ENCODE data around the gene ZBTB5.

The ZBTB5 gene

DNA sequence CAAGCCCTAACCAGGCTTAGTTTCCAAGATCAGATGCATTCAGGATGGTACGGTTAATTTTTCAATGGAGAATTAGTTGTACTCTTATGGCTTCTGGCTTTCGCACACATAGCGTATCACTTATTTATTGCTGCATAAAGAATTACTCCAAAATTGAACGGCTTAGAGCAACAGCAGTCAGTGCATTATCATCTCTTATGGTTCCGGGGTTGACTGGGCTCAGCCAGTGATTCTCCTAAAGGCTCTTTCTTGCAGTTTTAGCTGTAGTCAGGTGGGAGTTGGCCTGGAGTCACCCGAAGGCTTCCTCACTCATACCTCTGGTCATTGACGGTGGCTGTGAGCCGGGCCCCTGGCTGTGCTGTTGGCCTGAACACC, 43.3 kb downstream of the ZBTB5 start:
- DNase-seq: no peak

DNA sequence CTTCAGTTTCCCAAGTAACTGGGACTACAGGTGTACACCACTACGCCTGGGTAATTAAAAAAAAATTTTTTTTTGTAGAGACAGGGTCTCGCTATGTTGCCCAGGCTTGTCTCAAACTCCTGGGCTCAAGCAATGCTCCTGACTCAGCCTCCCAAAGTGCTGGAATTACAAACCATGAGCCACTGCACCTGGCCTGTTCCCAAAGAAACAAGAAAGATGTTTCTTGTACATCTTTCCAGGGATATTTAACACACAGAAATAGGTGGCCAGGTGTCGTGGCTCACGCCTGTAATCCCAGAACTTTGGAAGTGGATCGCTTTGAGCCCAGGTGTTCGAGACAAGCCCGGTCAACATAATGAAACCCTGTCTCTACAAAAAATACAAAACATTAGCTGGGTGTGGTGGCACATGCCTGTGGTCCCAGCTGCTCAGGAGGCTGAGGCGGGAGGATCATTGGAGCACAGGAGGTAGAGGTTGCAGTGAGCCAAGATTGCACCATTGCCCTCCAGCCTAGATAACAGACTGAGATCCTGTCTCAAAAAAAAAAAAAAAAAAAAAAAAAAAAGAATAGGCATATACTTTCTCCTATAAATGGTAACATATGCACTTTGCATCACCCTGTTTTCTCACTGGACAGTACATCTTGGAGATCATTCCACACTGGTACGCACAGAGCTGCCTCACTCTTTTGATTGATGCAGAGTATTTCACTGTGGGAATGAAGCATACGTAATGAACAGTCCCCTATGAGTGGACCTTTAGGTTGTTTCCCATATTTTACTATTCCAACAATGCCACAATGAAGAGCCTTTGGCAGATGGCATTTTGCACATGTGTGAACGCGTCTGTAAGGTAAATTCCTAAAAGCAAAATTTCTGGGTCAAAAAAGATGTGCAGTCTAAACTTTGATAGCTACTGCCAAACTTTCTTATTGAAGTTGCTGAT, 44.7 kb downstream of the ZBTB5 start:
- DNase-seq: no peak

DNA sequence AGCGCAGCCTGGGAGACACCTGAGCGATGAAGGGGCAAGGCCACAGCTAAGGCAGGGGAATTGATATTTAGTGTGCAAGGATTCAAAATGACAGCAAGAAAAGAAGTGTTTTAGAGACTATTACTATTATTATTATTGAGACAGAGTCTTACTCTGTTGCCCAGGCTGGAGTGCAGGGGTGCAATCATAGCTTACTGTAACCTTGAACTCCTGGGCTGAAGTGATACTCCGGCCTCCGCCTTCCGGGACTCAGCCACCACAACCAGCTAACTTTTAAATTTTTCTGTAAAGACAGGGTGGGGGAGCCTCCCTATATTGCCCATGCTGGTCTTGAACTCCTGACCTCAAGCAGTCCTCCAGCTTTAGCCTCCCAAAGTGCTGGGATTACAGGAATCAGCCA, 46.0 kb downstream of the ZBTB5 start:
- no peak for DNase-seq

DNA sequence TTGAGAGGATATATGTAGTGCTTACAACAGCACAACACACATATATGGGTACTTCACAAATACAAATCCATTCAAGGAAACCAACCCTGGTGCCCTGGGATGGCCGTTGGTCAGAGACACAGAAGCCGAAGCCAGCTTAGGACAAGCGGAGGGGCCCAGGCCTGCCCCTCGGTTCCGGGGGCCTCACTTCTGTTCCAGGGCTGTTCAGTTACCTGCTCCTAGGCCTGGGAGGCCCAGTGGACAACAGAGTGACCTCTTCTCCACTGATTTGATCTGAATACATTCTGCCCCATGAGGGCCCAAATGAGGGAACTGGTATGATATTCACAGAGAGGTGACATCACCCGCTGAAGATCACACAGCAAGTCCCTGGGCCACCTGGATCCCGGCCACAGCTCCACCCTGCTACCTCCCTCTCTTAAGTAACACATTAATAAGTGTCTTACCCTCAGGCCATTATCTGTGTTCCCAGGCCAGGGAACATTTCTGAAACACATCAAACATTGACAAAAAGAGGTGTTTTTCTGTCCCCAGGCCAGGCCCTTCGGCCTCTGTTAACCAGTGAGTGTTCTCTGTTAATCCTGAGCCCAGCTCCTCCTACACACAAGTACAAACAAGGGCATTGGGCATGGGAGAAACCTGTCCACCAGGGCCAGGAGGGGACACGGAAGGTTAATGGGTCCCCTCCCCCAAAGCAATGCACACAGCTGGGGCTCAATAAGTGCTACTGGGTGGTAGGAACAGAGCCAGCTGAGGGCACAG, 47.2 kb downstream of the ZBTB5 start:
- DNase-seq: no peak

DNA sequence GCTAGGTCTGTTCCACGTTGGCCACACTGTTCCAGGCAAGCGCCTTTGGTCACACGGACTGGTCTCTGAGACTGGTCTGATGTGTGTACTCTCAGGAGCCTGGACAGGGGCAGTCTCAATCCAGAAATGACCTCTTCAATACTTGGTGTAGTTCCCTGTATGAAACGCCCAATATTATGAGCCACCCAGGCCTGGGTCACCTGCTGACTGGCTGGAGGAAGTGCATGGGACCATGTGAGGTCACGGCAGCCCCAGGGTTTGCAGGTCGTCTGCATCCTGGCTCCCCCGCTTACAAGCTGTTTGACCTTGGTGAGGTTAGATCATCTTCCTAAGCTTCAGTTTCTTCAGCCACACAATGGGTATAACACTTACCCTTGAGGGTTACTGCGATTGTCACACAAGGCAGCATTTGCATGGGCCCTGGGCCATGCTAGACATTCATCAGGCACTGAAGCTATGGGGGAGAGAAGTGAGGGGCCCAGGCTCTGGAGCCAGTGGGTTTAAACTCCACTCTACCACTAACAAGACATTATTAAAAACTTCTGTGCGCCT, 47.9 kb downstream of the ZBTB5 start:
- no peak for DNase-seq

DNA sequence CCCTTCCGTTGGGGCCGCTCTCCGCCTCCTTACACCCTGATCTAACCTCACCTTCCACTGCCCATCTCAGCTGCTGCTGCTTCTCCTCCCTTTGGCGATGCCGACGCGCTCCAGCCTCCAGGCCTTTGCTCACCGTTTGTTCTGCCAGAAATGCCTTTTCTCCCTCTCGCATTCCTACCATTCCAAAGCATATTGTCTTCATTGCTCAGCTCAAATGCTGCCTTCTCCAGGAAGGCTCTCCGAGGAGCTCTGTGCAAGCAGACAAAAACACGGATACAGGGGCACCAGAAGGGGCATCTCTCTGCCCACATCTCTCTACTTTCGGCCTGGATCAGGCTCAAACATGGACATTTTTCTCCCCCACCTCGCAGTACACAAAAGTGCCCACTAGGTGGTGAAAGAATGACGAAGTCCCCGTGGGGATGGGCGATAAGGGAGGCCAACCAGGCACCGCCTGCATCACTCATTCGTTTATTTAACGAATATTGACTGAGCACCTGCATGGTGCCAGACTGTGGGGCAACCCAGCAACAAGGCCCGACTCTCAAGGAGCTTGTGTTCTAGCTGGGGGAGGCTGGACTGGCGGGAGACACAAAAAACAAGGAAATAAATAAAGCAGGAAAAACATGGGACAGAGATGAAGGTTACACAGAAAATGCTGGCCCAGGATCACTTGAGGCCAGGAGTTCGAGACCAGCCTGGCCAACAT, 50.1 kb downstream of the ZBTB5 start:
- peak; percentile 24 for DNase-seq

DNA sequence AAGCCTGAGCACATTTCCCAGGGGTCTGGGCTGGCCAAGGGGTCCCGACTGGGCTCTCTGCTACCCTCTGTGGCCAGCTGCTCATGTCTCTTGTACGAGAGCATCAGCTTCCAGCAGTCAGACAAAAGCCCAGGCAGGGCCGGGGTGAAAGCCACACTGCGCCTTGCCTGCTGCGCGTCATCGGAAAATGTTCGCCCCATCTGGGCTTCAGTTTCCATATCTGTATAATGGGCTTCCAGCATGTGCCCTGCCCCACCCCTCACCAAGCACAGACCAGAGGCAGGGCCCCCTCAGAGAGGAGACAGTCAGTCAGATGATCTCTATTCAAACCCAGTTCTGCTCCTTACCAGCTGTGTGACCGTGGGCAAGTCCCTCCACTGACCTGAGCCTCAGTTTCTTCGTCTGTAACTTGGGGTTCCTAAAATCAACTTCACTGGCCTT, 50.7 kb downstream of the ZBTB5 start:
- no peak for DNase-seq

DNA sequence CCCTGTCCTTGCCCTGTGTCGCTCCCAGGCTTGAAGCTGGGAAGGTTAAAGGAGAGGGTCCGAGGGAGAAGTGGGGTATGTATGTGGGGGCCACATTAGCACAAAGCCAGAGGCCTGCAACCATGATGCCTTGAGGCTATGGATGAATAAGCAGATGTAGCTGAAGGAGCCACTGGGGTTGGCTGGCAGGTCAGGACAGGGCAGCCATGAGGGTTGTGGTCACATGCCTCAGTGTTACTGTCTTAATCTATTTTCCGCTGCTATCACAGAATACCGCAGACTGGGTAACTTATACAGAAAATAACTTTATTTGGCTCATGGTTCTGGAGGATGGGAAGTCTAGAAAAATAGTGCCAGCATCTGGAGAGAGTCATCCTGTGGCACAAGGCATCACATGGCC, 51.9 kb downstream of the ZBTB5 start:
- no peak for DNase-seq

DNA sequence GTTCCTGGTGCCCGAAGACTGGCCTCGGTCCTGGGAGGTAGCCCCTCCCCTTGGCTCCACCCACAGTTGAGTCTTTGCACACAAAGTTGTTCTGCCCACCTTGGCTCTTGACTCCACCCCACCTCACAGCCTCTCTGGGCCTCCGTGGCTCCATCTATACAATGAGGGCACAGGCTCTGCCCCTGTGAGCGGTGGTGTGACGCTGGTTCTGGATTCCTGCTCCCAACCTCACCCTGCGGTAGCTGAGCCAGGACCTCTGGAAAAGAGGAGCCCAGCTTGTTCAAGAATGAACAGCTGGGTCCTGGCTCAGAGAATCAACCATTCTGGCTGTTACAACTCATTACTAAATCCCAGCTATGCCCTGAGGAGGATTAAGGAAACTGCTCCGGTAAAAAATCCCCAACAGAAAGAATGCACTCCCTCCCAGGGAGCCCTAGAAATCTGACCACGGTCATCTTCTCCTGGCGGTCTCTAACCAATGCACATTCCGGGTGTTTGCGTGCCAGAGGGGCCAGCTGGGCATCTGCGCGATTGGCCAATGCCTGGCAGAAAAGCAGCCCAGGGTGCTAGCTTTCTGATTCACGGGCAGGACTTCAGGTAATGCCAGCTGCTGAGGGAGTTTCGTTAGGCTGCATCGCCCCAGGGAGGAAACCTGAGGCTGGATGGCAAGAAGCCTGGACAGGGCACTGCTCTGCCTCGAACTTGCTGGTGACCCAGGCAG, 52.7 kb downstream of the ZBTB5 start:
- no peak for DNase-seq

DNA sequence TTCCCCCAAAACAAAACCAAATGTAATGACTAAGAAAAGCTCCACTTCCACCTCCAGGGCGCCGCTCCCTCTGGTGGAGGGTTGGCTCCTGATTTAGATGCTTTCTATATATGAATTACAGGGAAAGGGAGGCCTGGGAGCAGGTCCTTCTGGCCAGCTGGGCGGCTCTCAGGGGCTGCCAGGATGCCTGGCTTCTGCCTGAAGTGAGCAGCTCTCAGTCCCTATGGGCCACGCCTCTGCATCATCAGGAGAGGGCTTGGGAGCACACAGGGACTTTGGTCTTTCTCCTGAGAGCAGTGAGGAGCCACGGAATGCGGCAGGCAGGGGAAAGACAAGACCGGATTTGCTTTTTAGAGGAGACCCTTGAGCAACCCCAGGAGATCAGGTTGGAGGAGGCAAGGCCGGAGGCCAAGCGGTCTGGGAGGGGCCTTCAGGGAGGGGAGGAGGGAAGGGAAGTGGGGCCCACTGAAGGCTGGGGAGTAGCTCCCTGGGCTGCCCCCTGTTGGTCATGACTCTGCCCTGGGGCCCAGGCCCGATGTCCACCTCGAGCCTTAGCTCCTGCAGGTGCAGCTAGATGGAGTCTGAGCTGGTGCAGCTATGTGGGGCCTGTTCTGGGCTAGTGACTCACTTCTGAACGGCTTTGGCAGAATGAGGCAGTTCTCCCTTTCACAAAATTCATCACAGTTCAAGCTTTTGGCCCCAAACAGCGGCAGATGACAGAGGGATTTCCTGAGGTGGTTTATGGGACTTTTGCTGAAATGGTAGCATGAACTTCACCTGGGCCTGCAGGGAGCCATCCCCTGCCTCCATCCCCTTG, 54.1 kb downstream of the ZBTB5 start:
- DNase-seq: no peak

DNA sequence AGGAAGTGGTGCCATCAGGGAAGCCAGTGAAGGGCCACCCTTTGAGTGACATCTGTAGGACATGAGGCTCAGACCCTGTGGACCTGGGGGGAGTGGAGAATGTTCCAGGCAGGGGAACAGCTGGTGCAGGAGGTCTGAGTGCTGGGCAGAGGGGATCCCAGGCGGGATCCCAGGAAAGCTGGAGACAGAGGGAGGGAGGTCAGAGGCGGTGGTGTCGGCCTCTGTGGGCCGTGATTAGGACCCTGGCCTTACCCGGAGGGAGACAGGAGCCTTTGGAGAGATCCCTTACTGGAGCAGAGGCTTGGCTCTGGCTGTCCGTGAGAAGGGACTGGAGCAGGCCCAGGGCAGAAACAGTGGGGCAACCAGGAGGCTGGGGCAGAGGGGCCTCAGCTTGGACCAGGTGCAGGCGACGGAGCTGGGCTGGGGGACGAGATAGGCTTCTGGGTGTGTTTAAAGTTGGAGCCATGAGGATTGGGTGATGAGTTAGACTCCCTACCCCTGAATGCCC, 54.8 kb downstream of the ZBTB5 start:
- DNase-seq: no peak

DNA sequence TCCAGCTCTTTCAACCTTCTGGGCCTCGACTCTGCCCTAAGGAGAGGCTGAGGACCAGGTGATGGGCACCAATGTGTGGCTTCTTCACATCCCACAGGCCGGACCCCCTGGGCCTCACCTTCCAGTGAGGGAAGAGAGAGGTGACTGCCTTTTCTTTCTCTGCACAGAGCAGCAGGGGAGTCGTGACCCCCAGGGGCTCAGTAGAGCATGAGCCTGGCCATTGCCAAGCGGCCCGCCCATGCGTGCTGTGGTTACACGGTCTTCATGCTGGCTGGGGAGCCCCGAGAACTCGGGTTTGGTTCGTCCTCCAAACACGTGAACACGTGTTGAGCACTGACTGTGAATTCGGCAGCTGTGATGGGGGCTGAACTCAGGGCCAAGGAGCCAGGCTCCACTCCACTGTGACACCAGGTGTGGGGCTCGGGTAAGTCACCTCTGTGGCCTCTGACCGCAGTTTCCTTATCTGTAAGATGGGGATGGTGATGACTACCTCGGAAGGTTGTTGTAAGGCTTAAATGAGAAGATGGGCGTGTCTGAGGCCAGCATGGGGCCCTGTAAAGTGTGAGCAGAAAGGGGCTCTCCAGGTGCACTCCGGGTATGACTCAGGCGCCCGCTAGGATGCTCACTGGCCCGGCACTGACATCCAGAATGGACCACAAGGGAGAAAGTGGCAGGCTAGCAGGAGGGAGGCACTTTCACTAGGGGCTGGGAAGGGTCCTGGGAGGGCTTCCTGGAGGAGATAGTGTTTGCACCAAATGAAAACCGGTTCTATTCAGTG, 56.1 kb downstream of the ZBTB5 start:
- DNase-seq: no peak

DNA sequence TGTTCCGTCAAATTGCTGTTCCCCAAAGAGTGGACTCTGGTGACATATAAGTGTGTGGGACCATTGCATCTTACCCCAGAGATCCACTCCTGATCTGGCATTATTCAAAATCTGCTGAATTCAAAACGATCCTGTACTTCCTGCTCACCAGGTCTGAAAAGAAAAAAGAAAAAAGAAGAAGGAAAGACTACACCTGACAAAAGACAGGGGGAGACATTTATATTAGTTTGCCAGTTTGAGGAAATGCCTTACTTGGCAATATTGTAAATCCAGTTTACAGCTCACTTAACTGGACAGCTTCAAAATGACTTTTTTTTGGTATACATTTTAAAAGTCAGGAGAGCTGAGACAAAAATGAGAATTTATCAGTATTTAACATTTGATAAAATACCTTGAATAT, 57.8 kb downstream of the ZBTB5 start:
- DNase-seq: no peak

DNA sequence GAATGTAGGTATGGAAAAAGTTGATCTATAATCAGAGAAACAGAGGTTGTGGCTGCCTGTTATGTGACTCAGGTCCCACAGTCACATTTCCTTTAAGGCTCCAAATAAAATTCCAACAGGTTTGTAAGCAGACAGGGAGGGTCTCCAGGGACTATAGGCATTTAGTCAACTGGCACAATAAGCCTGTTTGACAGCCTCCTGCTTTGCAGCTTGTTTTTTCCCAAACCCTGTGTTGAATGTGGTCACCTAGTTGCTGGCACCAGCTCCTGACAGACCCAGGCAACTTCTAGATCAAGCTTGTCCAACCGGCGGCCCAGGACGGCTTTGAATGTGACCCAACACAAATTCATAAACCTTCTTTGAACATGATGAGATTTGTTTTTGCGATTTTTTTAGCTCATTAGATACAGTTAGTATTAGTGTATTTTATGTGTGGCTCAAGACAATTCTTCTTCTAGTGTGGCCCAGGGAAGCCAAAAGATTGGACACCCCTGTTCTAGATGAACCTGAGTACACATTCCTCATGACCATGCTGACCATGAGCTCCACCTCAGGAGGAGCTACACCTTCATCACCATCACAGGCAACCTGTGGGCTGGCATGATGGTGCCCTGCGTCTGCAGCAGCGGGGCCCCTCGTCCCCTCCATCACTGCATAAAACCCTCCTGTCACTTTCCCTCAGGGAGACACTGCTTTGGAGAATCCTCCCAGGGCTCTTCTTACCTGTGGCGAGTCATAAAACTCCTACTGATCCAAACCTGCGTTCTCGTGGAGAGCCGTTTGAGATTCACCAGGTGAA, 58.4 kb downstream of the ZBTB5 start:
- DNase-seq: no peak

DNA sequence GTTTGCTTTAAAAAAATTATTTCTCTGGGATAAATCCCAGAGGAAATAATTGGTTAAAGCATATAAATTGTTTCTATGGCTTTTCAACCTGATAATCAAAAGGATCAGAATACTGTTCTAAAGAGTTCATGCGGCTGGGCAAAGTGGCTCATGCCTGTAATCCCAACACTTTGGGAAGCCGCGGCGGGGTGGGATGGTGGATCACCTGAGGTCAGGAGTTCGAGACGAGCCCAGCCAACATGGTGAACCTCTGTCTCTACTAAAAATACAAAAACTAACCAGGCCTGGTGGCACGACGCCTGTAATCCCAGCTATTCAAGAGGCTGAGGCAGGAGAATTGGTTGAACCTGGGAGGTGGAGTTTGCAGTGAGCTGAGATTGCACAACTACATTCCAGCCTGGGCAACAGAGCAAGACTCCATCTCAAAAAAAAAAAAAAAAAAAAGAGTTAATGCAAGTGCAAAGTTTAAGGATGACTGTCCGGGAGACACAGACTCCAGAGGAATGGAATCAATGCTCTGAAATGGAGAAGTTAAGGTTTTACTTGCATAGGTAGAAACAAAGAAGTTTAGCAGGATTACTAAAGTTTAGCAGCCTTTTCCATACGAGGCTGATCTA, 59.4 kb downstream of the ZBTB5 start:
- no peak for DNase-seq

DNA sequence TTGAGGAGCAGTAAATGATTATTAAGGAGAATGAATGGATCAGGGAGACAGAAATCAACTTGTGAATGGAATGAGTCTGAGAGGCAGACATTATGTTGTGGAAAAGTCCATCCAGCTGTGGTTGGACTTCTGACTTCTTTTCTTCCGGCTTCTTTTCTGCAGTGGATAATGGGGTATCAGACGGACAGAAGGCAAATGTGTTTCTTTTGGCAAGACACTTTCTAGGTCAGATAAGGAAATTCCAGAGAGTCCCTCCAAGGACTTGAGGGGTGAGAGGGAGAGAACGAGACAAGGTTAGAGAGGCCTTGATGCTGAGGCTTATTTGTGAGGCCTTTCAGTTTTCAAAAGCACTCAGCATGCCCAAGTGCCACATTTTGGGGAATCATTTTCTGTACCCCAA, 59.9 kb downstream of the ZBTB5 start:
- DNase-seq: no peak

DNA sequence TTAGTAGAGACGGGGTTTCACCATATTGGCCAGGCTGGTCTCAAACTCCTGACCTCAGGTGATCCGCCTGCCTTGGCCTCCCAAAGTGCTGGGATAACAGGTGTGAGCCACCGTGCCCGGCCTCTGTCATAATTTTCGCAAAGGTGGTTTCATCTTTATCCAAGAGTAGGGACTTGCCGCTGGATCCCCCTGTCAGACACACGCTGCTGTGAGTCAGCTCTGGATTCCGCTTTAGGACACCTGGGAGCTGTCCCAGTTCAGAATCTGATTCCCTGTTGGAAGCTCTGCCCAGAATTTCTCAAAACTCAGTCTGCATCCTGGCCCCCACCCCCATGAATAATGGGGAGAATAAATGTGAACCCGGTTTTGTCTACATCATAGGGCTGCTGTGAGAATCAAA, 60.7 kb downstream of the ZBTB5 start:
- DNase-seq: no peak

DNA sequence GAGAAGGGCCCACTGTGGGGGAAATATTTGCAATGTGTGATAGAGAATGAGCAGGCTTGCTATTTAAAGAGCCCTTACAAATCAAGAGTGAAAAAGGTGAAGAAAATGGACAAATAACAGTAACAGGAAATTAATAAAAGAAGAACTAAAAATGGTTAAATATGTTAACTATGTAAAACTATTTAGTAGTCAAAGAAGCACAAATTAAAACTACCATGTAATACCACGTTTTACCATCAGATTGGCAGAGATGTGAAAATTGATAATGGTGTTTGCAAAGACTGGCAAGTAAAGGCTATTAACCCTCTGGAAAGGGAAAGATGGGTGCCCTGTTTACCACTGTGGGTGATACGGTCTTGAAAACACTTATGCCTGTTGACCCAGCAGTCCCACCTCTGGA, 65.9 kb downstream of the ZBTB5 start:
- no peak for DNase-seq

DNA sequence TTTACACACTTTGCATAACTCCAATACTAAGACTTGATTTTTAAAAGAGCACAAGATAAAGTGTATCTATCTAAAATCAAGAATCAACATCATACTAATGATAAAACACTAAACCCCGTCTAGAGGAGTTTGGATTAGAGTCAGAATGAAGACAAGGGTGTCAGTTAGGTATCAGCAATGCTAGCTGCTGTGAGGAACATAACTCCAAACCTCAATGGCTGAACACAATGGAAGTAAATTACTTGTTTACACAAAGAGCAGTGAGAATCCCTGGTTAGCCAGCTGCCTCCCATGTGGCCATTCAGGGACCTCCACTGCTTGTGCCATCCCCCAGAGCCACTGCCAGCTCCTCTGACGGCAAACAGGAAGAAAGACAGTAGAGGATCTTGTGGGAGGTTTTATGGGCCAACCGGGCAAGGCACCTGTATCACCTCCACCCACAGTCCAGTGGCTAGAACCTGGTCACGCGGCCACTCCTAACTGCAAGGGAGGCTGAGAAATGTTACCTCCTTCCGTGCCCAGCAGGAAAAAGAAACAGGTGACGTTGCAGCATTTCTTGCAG, 66.7 kb downstream of the ZBTB5 start:
- DNase-seq: no peak
